ENCODE measurements around the gene RDH16. TPM values are rescaled to one million over a fixed set of nuclear protein-coding genes. Genes with fewer than 3 reads are reported as not detected.
A peak's percentile ranks its signal among the peaks of the same experiment; 100 is the strongest.
"Not testable (repeated sequence)": the region's sequence is repeated elsewhere in the genome, so short reads cannot be mapped to it uniquely, and the experiment has no call there.

RDH16 gene
- polyA plus RNA-seq, 2 of the 4 experiments (the other 2 are of a cell fraction), result 0.06 to 0.21 TPM

DNA sequence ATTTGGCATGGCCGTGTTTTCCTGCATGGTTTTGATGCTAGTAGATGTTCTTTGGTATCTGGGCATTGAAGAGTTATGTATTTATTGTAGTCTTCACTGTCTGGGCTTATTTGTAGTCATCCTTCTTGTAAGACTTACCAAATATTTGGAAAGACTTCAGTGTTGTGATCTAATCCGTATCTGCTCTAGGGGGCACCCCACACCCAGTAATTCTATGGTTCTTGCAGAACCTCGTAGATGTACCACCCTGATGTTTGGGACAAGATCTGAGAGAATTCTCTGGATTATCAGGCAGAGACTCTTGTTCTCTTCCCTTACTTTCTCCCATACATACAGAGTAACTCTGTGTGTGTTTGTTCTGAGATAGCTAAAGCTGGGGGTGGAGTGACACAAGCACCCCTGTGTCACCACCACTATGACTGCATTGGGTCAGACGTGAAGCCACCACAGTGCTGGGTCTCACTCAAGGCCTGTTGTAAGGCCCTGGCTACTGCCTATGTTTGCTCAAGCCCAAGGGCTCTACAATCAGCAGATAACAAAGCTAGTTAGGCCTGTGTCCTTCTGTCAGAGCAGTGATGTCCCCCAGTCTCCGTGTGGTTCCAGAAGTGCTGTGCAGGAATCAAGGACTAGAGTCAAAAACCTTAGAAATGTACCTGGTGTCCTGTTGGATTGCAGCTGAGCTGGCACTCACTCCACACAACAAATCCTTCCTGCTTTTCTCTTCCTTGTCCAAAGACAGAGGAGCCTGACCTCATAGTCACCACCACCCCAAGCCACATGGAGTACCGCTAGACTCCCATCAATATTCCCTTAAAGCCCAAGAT, 9.6 kb downstream of the RDH16 start:
- Histone ChIP-seq H3K9me3 (peaks cover 6% of the 10 kb centered on the region; the same call in 2 of the 3 replicates), H3K4me3 (no peak overlapping the region), H3K4me1 (no peaks in the 10 kb centered on the region), H3K27ac (no peak overlapping the region), H3K4me2 (no peak overlapping the region)
- ATAC-seq (peak; percentile 72 to 73; a peak in 4 of 6 replicates), DNase-seq (ENCODE audit: low read depth in 1 of 2, low spot score in 1 of 2) (peak; percentile 34 to 54), FAIRE-seq (no peak)
- ChIA-PET POLR2A (no interaction called here), CTCF (interaction anchor here (0.7 to 3.1 kb wide), 8 partner anchors 11 to 101 kb away, joined by 3 to 19 read pairs (median 3); a partner anchor contains a TSS)
- TF ChIP-seq, protein P1, sequence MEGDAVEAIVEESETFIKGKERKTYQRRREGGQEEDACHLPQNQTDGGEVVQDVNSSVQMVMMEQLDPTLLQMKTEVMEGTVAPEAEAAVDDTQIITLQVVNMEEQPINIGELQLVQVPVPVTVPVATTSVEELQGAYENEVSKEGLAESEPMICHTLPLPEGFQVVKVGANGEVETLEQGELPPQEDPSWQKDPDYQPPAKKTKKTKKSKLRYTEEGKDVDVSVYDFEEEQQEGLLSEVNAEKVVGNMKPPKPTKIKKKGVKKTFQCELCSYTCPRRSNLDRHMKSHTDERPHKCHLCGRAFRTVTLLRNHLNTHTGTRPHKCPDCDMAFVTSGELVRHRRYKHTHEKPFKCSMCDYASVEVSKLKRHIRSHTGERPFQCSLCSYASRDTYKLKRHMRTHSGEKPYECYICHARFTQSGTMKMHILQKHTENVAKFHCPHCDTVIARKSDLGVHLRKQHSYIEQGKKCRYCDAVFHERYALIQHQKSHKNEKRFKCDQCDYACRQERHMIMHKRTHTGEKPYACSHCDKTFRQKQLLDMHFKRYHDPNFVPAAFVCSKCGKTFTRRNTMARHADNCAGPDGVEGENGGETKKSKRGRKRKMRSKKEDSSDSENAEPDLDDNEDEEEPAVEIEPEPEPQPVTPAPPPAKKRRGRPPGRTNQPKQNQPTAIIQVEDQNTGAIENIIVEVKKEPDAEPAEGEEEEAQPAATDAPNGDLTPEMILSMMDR (IDR thresholded peaks at IDR 0.05), result peak; percentile 43; the same call in 2 of the 3 replicates
- peak; percentile 44 for TF ChIP-seq SMC3 (IDR thresholded peaks at IDR 0.05)
- TF ChIP-seq HEYL (CRISPR knock-in tag; IDR thresholded peaks at IDR 0.05), result no peak
- peak; percentile 55 to 77 for TF ChIP-seq RAD21 (conservative IDR thresholded peaks at IDR 0.05 in 1 of 2, IDR thresholded peaks at IDR 0.05 in 1 of 2)
- no peak for TF ChIP-seq ZC3H11A (IDR thresholded peaks at IDR 0.05)
- whole genome bisulfite sequencing (ENCODE audit: missing lambda C conversion rate), result 62% methylated on average over 6 of the region's 6 CpGs

DNA sequence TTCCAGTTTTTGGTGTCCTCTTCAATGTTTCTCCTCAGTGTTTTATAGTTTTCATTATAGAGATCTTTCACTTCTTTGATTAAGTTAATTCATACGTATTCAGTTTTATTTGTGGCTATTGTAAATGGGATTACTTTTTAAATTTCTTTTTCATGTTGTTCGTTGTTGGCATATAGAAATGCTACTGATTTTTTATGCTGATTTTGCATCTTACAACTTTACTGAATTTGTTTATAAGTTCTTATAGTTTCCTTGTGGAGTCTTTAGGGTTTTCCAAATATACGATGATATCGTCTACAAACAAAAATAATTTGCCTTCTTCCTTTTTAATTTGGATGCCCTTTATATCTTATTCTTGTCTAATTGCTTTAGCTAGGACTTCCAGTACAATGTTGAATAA, 13.5 kb downstream of the RDH16 start:
- Histone ChIP-seq H3K4me1 (peaks cover 15% of the 10 kb centered on the region), H3K27ac (no peak overlapping the region), H3K4me2 (no peak overlapping the region), H3K9me3 (peaks cover 6% of the 10 kb centered on the region; the same call in 2 of the 3 replicates), H3K4me3 (no peak overlapping the region)
- no peak for ATAC-seq
- no peak for FAIRE-seq
- 88% methylated on average over 4 of the region's 4 CpGs for WGBS (ENCODE audit: missing lambda C conversion rate)
- ChIA-PET POLR2A (no interaction called here), CTCF (interaction anchor here (1.1 kb wide), 1 partner anchor 44 kb away, joined by 4 read pairs; no protein-coding TSS in a partner anchor)
- no peak for DNase-seq (ENCODE audit: low read depth in 1 of 2, low spot score in 1 of 2)
- TF ChIP-seq POLR2AphosphoS2 (conservative IDR thresholded peaks at IDR 0.05; ENCODE audit: low read length) (no peak), BHLHE40 (IDR thresholded peaks at IDR 0.05; ENCODE audit: low read depth, low read length) (no peak), MAFK (IDR thresholded peaks at IDR 0.05; ENCODE audit: partially characterized antibody) (peak; percentile 72), KDM5A (IDR thresholded peaks at IDR 0.05) (no peak)

DNA sequence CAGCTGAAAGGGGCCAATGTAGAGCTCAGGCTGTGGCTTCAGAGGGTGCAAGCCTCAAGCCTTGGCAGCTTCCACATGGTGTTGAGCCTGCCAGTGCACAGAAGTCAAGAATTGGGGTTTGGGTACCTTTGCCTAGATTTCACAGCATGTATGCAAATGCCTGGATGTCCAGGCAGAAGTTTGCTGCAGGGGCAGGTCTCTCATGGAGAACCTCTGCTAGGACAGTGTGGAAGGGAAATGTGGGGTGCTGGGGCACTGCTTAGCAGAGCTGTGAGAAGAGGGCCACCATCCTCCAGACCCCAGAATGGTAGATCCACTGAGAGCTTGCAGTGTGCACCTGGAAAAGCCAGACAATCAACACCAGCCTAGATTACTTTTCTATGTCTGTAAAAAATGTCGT, 14.0 kb downstream of the RDH16 start:
- 50% methylated on average over 1 of the region's 1 CpG for WGBS (ENCODE audit: missing lambda C conversion rate)
- H3K9me3 ChIP-seq; FAIRE-seq; ATAC-seq; DNase-seq (ENCODE audit: low read depth in 1 of 2, low spot score in 1 of 2); POLR2A ChIA-PET; H3K4me3 ChIP-seq; H3K4me2 ChIP-seq: not testable (repeated sequence)
- CTCF ChIA-PET, result interaction anchor here (1.1 kb wide), 1 partner anchor 44 kb away, joined by 4 read pairs; no protein-coding TSS in a partner anchor
- Histone ChIP-seq H3K4me1 (peaks cover 15% of the 10 kb centered on the region), H3K27ac (peak overlapping the region; percentile 88 to 89; a peak in 2 of 6 replicates)

DNA sequence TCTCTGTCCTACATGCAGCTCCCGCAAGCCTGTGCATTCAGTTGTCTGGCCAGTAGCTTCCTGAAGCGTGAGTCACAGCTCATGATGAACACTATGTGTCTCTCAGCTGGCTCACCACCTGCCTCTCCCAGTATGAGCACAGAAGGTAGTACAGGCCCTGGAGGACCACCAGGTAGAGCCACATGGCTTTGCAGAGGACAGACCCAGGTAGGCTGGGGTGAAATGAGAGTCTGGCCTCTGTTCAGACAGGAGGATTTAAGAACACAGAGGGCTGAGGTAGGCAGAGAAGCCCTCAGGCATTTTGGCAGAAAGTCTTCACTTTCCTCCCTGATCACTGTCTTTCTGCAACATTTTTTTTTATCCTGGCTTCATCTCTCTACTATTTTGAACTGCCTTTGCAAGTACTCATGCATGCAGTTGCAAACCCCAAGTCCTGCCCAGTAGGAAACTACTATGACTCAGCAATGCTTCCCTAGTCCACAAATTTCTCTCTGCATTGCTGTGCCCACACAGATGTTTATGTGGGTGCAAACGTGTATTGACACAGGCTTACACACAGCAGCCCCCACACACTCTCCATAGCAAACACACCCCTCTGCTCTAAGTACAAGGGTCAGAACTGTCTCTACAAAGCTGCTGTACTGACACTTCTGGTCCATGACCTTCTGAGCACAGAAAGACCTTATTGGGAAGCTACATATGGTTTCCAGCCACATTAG, 15.9 kb downstream of the RDH16 start:
- DNase-seq (ENCODE audit: low read depth in 1 of 2, low spot score in 1 of 2) (peak; percentile 53 to 75), ATAC-seq (peak; percentile 99), FAIRE-seq (peak; percentile 99)
- ChIA-PET CTCF (interaction anchor here (0.5 kb wide), 1 partner anchor 188 kb away, joined by 3 read pairs; no protein-coding TSS in a partner anchor), POLR2A (interaction anchor here (0.6 kb wide), 1 partner anchor 41 kb away, joined by 3 read pairs; no protein-coding TSS in a partner anchor)
- H3K4me1 ChIP-seq, result peaks cover 15% of the 10 kb centered on the region
- WGBS (ENCODE audit: missing lambda C conversion rate), result 0% methylated on average over 3 of the region's 3 CpGs
- peak overlapping the region; percentile 78 for H3K4me2 ChIP-seq
- H3K4me3 ChIP-seq, result no peak overlapping the region
- H3K27ac ChIP-seq, result peak overlapping the region; percentile 88 to 89
- H3K9me3 ChIP-seq, result peaks cover 6% of the 10 kb centered on the region; the same call in 2 of the 3 replicates
- TF ChIP-seq ZNF302 (CRISPR knock-in tag; IDR thresholded peaks at IDR 0.05) (no peak), NFE2L2 (conservative IDR thresholded peaks at IDR 0.05; ENCODE audit: low read length) (peak; percentile 80), HOXA7 (CRISPR knock-in tag; IDR thresholded peaks at IDR 0.05) (no peak), FOSL2 (IDR thresholded peaks at IDR 0.05) (no peak), FOSL2 (CRISPR knock-in tag; IDR thresholded peaks at IDR 0.05) (peak; percentile 74), CBX8 (IDR thresholded peaks at IDR 0.05) (no peak), SMC3 (IDR thresholded peaks at IDR 0.05) (peak; percentile 17; the same call in 1 of the 3 replicates), RNF2 (IDR thresholded peaks at IDR 0.05; ENCODE audit: borderline replicate concordance, low read depth) (no peak), MYC (IDR thresholded peaks at IDR 0.05; ENCODE audit: borderline replicate concordance, low read length) (no peak), SREBF2 (IDR thresholded peaks at IDR 0.05) (no peak), PHF8 (IDR thresholded peaks at IDR 0.05; ENCODE audit: borderline replicate concordance, low read depth) (no peak), HDAC2 (IDR thresholded peaks at IDR 0.05) (no peak)
- TF ChIP-seq, protein P2, sequence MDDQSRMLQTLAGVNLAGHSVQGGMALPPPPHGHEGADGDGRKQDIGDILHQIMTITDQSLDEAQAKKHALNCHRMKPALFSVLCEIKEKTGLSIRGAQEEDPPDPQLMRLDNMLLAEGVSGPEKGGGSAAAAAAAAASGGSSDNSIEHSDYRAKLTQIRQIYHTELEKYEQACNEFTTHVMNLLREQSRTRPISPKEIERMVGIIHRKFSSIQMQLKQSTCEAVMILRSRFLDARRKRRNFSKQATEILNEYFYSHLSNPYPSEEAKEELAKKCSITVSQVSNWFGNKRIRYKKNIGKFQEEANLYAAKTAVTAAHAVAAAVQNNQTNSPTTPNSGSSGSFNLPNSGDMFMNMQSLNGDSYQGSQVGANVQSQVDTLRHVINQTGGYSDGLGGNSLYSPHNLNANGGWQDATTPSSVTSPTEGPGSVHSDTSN (IDR thresholded peaks at IDR 0.05), result peak; percentile 10; the same call in 1 of the 2 replicates
- TF ChIP-seq, protein P3, sequence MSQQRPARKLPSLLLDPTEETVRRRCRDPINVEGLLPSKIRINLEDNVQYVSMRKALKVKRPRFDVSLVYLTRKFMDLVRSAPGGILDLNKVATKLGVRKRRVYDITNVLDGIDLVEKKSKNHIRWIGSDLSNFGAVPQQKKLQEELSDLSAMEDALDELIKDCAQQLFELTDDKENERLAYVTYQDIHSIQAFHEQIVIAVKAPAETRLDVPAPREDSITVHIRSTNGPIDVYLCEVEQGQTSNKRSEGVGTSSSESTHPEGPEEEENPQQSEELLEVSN (IDR thresholded peaks at IDR 0.05; ENCODE audit: borderline replicate concordance, low read depth), result no peak
- TF ChIP-seq, protein P4, sequence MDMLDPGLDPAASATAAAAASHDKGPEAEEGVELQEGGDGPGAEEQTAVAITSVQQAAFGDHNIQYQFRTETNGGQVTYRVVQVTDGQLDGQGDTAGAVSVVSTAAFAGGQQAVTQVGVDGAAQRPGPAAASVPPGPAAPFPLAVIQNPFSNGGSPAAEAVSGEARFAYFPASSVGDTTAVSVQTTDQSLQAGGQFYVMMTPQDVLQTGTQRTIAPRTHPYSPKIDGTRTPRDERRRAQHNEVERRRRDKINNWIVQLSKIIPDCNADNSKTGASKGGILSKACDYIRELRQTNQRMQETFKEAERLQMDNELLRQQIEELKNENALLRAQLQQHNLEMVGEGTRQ (IDR thresholded peaks at IDR 0.05), result no peak
- TF ChIP-seq, protein P5, sequence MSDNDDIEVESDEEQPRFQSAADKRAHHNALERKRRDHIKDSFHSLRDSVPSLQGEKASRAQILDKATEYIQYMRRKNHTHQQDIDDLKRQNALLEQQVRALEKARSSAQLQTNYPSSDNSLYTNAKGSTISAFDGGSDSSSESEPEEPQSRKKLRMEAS (IDR thresholded peaks at IDR 0.05), result peak; percentile 71

All from A549 (cell line).